GM21526 (cell line): ENCODE measurements around the gene FAM81B.

Experiments
- ATAC-seq: cut with Tn5 transposase; IDR thresholded peaks from one replicate; pipeline ENCODE4 v1.9.1; 2021; ENCODE audit warnings: moderate library complexity; ENCODE audit not compliant: unreplicated experiment, low FRiP score

FAM81B gene

GRCh38 chr5:95449460-95449859, 58.3 kb downstream of the FAM81B start:
- ATAC-seq, result no peak

GRCh38 chr5:95454536-95454935, 63.4 kb downstream of the FAM81B start:
- no peak for ATAC-seq

GRCh38 chr5:95460665-95461064, 69.5 kb downstream of the FAM81B start:
- ATAC-seq, result no peak

- no peak for ATAC-seq
Observed at GRCh38 chr5:95471487-95471886, 80.3 kb downstream of the FAM81B start.

GRCh38 chr5:95471942-95472341, 80.8 kb downstream of the FAM81B start:
- ATAC-seq, result no peak

- no peak for ATAC-seq
Observed at GRCh38 chr5:95484421-95484820, 93.3 kb downstream of the FAM81B start.

- ATAC-seq, result no peak
Observed at GRCh38 chr5:95486191-95486590, 95.0 kb downstream of the FAM81B start.

- no peak for ATAC-seq
Observed at GRCh38 chr5:95487880-95488279, 96.7 kb downstream of the FAM81B start.
